ENCODE results near the gene INKA1.
"Not testable (repeated sequence)": the region's sequence is repeated elsewhere in the genome, so short reads cannot be mapped to it uniquely, and the experiment has no call there.

The INKA1 gene

DNA sequence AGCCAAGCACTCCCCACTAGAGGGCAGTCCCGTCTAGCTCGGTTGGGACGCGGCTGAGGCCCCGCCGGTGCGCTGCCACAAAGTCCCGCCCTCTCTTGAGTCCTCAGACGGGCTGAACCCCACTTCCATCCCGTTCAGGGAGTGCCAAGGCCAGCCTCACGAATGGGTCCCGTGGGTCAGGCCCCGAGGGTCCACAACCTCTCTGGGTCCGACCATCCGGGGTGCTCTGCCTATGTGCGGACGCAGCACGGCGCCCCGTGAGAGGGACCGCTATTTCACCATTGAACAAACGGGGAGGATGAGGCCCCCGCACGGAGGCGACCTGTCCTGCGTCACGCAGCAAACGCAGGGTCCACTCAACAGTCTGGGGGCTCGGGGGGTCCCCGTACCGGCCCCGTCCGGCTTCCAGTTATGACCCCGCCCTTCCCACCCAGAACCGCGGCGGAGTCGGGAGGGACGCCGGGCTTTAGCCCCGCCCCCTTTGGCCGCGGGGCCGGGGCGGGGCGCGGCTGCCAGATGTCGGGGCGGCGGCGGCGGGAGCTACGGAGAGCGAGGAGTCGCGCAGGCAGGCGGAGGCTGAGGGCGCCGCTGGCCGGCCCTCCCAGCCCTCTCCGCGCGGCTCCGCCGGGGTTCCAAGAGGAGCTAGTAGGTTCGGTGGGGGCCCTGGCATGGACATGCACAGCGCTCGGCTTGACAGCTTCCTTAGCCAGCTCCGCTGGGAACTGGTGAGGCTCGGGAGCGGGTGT lies at the start of gene INKA1:
TSS of gene INKA1 (plus strand) at position 543 of the 746 bp plus-strand sequence. CDS start at position 675, 132 bp downstream.
- peak; percentile 95 for DNase-seq

DNA sequence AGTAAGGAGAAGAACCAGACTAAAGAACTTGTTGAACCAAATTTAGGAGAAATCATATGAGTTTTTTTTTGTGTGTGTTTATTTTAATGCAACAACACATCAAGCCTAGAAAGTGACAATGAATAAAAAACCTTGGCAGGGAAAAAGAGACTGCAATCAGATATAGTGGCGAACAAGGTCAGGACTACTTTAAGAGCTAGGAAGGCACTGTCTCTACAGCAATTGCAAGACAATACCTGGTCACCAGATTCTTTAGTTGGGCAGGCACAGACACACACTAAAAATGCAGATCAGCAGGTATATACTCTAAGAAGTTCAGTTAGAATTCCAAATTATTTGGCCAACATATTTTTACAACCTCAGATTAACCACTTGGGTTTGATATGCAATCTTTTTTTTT lies 48.5 kb upstream of the INKA1 start:
- no peak for DNase-seq

DNA sequence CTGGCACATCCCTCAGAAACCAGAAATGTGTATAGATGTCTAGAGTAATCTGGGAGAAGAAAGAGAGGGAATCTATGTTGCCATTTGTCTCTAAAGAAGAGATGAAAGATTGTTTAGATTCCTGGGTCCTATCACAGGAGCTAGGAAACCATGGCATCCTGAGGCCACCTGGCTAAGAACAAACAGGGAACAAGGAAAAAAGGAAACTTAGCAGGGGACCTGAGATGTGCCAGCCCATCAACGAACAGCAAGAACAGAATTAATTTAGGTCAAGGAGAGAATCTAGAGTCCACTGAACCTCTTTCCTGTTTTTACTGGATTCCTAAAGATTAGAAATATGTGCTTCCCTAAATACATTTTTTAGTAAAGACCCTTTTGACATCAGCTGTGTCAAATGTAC lies 47.0 kb upstream of the INKA1 start:
- DNase-seq: no peak

DNA sequence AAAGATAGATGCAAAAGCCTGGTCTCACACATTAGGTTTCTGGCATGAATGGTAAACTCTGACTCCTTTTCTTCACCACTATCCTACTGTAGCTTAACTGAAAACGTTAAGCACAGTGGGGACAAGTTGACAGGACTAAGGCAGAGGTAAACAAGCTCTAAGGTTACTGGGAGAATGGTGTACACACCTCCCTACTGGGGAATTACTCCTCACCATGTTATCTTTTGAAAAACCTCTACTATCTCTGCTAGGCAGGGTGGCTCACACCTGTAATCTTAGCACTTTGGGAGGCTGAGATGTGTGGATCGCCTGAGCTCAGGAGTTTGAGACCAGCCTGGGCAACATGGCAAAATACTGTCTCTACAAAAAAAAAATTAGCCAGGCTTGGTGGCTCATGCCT lies 45.9 kb upstream of the INKA1 start:
- DNase-seq: no peak

DNA sequence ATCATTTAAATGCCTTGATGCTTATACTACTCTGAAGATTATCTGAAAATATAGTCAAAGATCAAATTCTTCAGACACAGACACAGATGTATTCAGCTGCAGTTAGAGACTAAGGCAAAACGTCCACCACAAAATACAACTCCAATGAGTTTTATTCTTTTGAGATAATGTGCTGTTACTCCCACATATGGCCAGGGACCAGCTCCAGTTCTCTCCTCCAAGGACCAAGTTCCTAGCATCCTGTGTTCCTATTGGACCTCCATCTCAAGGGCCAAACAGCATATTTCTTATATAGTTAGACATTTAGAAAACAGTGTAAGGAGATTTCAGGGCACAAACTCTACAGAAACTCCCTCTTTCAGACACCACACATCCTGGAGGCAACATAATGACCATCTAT lies 43.8 kb upstream of the INKA1 start:
- DNase-seq: no peak

DNA sequence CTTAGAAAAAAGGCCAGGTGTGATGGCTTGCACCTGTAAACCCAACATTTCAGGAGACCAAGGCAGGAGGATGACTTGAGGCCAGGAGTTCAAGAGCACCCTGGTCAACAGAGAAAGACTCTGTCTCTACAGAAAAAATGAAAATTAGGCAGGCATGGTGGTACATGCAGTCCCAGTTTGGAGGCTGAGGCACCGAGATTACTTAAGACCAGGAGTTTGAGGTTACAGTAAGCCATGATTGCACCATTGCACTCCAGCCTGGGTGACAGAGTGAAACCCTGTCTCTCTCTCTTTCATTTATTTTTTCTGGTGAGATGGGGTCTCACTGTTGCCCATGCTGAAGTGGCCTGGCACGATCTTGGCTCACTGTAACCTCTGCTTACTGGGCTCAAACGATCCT lies 41.4 kb upstream of the INKA1 start:
- DNase-seq: no peak

DNA sequence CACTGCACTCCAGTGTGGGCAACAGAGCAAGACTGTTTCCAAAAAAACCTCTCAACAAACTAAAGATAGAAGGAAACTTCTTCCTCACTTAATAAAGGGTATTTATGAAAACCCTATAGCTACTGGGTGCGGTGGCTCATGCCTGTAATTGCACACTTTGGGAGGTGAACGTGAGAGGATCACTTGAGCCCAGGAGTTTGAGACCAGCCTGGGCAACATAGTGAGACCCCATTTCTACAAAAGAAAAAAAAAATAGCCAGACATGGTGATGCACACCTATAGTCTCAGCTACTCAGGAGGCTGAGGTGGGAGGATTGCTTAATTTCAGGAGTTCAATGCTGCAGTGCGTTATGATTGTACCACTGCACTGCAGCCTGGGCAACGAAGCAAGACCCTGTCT lies 39.1 kb upstream of the INKA1 start:
- no peak for DNase-seq

DNA sequence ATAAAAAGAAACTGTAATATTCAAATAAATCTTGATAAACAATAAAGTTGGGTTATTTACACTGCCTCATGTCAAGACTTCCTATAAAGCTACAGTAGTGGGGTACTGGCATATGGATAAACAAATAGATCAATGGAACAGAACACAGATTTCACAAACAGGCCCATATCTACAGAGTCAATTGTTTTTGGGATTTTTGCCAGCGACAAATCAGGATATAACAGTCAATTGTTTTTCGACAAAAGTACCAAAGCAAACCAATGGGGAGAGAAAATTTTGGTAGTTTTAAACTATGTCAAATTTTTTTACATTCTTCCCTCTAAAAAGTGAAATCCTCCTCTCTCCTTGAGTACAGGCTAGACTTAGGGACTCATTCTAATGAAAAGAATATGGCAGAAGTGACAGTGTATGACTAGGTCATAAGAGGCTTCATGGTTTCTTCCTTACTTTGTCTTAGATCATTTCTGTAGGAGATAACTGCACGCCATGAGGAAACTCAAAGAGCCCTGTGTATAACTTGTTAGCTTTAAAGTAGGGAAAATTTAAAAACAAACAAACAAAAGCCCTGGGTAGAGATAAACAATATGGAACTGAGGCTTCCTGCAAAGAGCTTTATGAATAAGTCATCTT lies 33.7 kb upstream of the INKA1 start:
- no peak for DNase-seq

DNA sequence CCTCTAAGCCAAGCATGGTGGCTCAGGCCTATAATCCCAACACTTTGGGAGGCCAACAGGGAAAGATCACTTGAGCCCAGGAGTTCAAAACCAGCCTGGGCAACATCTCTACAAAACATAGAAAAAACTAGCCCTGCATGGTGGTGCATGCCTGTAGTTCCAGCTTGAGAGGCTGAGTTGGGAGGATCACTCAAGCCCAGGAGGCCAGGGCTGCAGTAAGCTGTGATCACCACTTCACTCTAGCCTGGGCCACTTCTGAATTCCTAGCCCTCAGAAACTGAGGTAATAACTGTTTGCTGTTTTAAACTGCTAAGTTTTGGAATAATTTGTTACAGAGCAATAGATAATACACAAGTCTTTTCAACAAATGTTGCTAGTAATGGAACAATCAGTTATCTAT lies 33.1 kb upstream of the INKA1 start:
- no peak for DNase-seq

DNA sequence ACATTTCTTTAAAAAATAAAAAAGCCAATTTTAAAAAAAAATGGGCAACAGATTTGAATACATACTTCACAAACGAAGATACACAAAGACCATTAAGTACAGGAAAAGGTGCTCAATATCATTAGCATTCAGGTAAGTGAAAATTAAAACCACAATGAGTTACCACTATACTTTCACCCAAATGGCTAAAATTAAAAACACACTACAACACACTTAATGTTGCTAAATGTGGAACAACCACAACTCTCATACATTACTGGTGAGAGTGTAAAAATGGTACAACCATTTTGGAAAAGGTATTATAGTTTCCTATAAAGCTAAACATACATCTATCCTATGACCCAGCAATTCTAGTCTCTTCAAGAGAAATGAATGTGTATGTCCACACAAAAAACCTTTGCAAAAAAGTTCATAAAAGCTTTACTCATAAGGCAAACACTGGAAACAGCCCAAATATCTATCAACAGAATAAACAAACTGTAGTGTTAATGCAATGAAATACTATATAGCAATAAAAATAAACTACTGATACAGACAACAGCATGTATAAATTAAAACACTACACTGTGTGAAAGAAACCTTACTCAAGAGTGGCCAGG lies 31.6 kb upstream of the INKA1 start:
- no peak for DNase-seq

DNA sequence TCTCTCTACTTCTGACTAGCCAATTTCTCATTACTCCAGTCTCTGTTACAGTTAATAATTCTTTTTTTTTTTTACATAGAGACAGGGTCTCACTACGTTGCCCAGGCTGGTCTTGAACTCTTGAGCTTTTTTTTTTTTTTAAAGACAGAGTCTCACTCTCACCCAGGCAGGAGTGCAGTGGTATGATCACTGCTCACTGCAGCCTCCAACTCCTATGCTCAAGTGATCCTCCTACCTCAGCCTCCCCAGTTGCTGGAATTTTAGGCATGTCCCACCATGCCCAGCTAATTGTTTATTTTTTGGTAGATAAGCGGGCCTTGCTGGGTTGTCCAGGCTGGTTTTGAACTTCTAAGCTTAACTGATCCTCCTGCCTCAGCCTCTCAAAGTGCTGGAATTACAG lies 30.4 kb upstream of the INKA1 start:
- DNase-seq: no peak

DNA sequence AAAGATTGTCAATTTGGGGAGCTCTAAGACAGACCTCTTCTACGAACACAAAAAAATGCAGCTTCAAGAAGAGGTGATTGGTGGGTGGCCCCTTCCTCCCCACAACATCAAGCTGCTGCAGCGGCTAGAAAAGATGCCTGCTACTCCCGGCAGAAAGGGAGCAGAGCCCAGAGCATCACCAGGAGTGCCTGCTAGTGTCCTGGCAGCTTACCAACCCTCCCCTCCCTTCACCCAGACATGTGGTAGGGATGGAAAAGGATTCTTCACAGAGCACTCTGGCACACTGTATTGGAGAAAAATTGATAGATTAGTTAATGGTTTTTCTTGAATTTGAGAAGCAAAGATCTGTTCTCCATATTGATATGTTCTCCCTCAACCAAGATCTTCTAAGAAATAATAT lies 27.5 kb upstream of the INKA1 start:
- DNase-seq: no peak

DNA sequence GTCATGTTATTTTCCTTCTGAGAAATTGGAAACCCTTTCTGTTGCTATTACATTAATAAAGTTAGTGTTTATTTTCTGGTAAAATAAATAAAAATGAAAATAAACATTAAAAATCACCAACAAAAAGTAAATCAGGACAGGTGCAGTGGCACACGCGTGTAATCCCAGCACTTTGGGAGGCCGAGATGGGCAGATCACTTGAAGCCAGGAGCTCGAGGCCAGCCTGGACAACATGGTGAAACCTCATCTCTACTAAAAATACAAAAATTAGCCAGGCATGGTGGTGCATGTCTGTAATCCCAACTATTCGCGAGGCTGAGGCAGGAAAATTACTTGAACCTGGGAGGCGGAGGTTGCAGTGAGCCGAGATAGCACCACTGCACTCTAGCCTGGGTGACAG lies 27.0 kb upstream of the INKA1 start:
- not testable (repeated sequence) for DNase-seq

DNA sequence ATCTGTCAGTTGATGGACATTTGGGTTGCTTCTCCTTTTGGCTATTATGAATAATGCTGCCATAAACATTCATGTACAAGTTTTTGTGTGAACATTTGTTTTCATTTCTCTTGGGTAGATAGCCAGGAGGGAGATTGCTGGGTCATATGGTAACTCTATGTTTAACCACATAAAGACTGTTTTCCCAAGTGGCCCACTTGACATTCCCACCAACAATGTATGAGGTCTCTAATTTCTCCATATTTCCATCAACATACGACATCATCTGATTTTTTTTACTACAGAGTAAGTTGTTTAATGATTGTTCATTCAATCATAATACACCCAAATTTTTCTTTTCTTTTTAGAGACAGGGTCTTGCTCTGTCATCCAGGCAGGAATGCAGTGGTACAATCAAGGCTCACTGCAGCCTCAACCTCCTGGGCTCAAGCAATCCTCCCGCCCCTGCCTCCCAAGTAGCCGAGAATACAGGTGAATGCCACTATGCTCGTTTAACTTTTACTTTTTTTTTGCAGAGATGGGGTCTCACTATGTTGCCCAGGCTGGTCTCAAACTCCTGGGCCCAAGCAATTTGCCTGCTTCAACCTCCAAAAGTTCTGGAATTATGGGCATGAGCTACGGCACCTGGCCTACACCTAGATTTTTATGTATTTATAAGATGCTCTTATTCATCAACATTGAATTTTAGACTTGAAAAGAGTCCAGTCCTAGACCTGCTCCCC lies 23.5 kb upstream of the INKA1 start:
- DNase-seq: no peak

DNA sequence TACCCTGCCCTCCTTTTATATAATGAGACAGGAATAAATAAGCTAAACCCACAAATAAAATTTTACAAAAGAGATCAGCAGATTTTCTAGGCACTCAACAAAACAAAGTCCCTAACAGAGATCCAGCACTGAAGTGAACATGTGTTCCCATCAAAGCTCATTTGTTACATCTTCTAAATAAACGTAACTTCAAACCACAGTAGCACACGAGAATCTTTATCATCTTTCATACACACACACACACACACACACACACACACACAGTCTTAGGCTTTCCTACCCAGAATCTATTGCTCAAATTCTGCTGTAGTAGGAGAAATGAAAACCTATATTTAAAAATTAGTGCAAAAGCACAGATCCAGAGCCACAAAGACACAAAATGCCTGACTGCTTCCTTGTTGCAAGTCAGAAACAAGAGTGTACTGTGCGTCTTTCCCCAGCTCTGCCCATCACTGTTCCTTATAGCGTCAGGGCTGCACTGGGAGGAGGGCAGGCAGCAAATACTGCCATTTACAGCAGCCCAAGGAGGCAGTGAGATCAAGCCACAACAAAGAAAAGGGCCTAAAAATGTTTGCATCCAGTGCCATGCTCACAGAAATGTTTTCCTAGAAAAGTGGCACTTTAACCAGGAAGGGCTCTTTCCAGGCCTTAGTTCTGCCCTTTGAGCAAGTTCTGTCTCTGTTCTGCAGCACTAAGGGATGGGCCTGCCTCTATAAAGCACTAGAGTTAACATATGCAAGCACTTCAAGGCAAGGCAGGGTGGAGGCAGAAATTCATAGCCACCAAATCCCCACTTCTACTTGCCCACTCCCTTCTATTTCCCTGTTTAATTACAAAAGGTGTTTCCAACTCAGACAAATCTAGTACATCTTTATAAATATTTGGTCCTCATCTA lies 22.7 kb upstream of the INKA1 start:
- no peak for DNase-seq

DNA sequence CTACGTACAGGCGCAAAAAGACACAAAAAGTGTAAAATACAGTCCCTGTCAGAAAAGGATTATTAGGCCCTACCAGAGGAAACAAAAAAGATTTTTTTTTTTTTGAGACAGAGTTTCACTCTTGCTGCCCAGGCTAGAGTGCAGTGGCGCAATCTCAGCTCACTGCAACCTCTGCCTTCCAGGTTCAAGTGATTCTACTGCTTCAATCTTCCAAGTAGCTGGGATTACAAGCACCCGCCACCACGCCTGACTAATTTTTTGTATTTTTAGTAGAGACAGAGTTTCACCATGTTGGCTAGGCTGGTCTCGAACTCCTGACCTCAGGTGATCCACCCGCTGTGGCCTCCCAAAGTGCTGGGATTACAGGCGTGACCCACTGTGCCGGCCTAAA lies 22.1 kb upstream of the INKA1 start:
- DNase-seq: not testable (repeated sequence)

DNA sequence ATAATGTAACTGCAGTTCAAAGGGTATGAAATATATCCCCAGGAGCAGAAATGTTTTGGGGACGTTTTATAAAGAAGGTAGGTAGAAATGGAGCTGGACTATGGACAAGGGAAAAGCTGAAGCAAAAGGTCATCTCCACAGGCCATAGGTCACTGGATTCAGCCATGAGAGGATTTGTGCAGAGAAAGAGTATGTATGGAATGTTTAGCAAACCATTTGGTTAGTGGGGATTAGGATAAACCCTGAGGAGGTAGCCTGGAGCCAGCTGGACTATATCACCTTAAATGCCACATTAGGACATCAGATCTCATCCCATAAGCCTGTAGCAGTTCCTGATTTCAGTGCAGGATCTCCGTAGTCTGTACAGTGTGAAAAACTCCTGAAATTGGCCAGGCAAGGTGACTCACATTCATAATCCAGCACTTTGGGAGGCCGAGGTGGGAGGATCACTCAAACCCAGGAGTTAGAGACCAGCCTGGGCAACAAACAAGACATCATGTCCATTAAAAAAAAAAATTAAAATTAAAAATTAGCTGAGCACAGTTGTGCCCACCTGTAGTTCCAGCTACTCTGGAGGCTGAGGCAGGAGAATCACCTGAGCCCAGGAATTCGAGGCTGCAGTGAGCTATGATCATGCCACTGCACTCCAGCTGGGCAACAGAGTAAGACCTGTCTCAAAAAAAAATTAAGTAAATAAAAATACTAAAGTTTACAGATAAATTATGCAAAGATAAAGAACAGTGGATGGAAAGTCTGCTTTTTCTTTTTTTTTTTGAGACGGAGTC lies 21.5 kb upstream of the INKA1 start:
- no peak for DNase-seq

DNA sequence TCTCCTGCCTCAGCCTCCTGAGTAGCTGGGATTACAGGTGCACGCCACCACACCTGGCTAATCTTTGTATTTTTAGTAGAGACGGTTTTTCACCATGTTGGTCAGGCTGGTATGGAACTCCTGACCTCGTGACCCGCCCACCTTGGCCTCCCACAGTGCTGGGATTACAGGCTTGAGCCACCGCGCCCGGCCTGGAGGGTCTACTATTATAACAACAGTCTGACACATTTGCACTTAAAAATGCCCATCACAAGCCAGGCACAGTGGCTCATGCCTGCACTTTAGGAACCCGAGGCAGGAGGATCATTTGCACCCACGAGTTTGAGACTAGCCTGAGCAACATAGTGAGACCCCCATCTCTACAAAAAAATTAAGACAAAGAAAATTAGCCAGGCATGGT lies 20.8 kb upstream of the INKA1 start:
- not testable (repeated sequence) for DNase-seq

DNA sequence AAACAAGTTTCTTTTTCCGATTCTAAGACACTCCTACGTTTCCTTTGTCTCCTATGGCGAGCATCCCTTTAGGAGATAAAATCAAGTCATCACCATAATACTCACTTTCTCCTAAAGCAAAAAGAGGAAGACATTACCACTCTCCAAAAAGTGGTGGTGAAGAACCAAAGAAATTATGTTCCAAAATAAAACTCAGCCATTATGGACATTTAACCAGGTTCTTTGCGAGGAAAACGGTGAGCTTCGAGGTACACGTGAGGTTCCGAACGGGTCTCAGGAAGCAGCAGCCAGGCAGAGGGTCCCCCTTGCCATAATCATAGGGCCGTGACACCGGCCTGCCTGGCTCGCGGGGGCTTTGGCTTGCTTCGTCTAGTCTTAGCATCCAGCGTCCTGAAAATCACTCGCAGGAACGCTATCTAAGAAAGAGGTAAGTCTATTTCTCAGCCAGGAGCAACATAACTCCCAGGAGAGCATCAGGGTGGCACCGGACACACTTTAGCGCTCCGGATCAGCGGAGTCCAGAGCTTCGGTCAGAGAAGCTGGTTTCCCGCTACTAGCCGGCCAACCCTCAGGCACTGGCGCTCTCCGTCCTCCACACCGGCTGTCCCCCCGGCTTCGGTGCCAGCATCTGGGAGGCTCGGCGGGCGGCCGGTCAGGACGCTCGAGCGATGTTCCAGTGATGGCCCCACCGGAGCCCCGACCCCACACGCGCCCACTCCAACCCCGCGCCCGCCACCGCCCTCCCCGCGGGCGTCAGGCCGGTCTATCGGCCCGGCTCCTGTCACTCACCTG lies 17.3 kb upstream of the INKA1 start:
- DNase-seq: no peak

DNA sequence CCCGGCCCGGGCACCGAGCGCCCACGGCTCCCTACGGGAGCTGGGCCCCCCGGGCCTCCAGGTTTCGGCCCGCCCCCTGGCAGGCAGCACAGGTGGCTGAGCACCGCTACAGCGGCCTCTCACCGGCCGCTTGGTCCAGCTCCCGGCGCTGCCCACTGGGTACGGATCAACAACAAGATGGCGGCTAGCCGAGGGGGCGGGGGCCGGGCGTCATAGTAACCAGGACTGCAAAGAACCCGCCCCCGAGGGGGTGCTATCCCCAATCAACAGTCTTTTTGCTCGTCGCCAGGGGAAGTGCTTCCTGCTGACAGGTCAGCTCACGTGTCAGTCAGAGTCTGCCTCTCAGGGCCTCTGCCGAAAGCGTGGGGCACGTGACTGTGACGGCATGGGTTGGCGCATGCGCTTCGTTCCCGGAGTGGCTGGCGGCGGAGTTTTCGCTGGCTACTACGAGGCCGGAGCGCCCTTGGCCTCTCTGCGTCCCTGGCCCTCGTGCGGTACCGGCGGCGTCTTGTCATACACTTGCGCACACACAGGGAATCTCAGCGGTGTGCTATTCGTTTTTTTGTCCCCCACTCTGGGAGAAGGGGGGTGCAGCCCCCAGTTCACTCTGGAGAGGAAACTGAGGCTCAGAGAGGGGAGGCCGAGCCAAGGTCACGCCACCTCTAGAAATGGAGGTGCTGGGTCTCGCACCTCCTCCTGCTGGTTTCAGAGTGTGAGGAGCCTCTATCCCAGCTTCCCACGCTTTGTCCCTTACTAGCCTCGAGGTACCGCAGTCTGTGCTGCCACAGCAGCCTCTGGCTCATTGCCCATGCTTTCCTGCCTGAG lies 16.5 kb upstream of the INKA1 start, which contains the start of gene IP6K1:
TSS of gene IP6K1 (minus strand) at position 186 of the 825 bp plus-strand sequence. CDS start 38,502 bp downstream, outside the sequence.
- peak; percentile 100 for DNase-seq
